ENCODE data around the gene KLC3. TPM values are rescaled to one million over a fixed set of nuclear protein-coding genes. Genes with fewer than 3 reads are reported as not detected.

Gene KLC3
- total RNA-seq, 1 donor from 2014 or later, result 8.9 TPM

DNA sequence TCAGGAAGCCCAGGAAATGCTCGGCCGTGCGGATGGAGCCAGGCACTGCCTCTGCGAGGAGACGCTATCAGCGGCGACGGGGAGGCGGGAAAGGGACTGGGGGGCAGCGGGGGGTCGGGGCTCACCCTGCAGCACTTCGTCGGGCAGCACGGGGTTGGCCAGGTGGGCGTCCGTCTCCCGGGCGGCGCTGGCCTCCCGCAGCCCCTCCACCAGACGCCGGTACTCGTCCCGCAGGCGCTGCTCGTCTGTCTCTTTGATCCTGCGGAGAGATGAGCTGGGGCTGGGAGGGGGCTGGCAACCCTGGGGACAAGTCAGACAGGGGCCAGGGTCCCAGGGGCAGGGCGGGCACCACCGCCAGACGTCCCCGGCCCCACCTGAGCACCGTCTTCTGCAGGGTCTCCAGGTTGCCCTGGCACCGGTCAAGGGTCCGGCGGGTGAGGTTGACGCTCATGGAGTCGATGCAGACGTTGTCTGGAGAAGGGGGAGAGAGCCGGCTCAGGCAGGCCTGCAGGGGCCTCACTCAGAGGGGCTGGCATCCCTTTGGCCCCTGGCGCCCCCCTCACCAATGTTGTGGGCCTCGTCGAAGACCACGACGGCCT is 23.4 kb downstream of the KLC3 start:
- no peak for DNase-seq (ENCODE audit: low read depth)
- Histone ChIP-seq H3K27me3 (ENCODE audit: control insufficient read depth, insufficient read depth, low read length) (no peaks in the 10 kb centered on the region), H3K4me3 (ENCODE audit: low read depth, low read length) (no peak overlapping the region), H3K36me3 (ENCODE audit: control insufficient read depth, insufficient read depth, low read length) (peaks cover 1% of the 10 kb centered on the region)
- TF ChIP-seq, protein P1, sequence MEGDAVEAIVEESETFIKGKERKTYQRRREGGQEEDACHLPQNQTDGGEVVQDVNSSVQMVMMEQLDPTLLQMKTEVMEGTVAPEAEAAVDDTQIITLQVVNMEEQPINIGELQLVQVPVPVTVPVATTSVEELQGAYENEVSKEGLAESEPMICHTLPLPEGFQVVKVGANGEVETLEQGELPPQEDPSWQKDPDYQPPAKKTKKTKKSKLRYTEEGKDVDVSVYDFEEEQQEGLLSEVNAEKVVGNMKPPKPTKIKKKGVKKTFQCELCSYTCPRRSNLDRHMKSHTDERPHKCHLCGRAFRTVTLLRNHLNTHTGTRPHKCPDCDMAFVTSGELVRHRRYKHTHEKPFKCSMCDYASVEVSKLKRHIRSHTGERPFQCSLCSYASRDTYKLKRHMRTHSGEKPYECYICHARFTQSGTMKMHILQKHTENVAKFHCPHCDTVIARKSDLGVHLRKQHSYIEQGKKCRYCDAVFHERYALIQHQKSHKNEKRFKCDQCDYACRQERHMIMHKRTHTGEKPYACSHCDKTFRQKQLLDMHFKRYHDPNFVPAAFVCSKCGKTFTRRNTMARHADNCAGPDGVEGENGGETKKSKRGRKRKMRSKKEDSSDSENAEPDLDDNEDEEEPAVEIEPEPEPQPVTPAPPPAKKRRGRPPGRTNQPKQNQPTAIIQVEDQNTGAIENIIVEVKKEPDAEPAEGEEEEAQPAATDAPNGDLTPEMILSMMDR (IDR thresholded peaks at IDR 0.05; ENCODE audit: insufficient read depth, low read length, poor library complexity, severe bottlenecking), result no peak

DNA sequence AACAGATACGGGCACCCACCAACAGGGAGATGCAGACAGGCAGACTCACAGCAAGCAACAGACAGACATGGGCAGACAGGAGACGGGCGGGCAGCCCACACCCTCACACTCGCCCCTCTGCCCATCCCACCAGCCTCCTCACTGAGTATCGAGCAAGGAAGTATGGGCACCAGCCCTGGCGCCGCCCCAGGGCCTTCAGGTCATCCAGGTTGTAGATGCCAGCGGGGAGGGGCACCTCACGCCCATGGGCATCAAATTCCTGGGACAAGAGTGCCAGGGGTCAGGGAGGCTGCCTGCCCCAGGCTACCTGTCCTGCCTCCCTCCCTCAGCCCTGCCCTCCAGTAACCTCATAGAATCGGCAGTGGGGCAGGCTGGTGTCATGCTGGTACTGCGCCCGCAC is 24.1 kb downstream of the KLC3 start:
- no peak overlapping the region for H3K4me3 ChIP-seq (ENCODE audit: low read depth, low read length)
- H3K27me3 ChIP-seq (ENCODE audit: control insufficient read depth, insufficient read depth, low read length), result no peaks in the 10 kb centered on the region
- H3K36me3 ChIP-seq (ENCODE audit: control insufficient read depth, insufficient read depth, low read length), result peaks cover 1% of the 10 kb centered on the region
- DNase-seq (ENCODE audit: low read depth), result no peak
- TF ChIP-seq, protein P1 (IDR thresholded peaks at IDR 0.05; ENCODE audit: insufficient read depth, low read length, poor library complexity, severe bottlenecking), result no peak

DNA sequence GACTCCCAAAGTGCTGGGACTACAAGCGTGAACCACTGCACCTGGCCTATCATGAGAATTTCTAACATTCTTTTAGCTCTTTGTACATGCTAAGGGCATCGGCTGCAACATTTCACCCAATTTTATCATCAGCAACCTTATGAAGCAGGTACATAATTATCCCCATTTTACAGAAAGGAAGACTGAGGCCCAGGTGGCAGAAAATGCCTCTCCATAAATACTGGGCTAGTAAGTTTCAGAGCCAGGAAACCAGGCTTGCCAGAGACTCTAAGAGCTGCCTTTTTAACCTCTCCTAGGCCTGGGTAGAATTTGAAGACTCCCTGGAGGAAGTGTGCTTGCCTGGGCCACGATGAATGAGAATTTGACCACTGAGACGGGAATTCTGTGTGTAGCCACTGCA is 27.6 kb downstream of the KLC3 start:
- H3K4me3 ChIP-seq (ENCODE audit: low read depth, low read length), result no peak overlapping the region
- DNase-seq (ENCODE audit: low read depth), result no peak

DNA sequence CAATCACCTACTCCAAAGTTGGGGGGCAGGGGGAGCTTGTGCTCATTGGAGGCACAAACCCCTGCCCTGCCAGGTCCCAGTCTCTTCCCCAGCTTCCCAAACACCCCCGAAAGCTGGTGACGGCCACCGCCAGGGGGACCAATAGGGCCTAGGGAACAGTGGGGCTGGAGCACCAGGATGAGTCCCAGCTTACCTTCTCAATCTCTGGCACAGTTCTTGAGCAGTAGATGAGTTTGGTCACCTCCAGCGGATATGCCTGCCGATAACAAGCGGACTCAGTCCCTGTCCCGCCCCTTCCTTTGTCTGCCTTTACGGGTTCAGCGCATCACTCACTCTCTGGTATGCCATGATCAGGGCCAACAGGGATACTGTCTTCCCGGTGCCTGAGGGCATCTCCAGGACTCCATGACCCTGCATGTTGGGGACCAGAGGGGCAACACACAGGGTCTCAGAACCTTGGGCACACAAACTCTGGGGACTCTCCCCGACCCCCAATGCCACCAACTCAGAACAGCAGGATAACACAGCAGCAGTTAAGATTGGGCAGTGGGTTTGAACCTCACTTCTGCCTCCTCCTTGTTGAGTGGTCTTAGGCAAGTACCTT is 28.3 kb downstream of the KLC3 start:
- TF ChIP-seq, protein P1 (IDR thresholded peaks at IDR 0.05; ENCODE audit: insufficient read depth, low read length, poor library complexity, severe bottlenecking), result no peak
- Histone ChIP-seq H3K27me3 (ENCODE audit: control insufficient read depth, insufficient read depth, low read length) (no peaks in the 10 kb centered on the region), H3K36me3 (ENCODE audit: control insufficient read depth, insufficient read depth, low read length) (peaks cover 1% of the 10 kb centered on the region), H3K4me3 (ENCODE audit: low read depth, low read length) (no peak overlapping the region)
- no peak for DNase-seq (ENCODE audit: low read depth)

More for the DNA sequence above, 27.6 kb downstream of the KLC3 start:
- H3K36me3 ChIP-seq (ENCODE audit: control insufficient read depth, insufficient read depth, low read length), result peaks cover 1% of the 10 kb centered on the region
- H3K27me3 ChIP-seq (ENCODE audit: control insufficient read depth, insufficient read depth, low read length), result no peaks in the 10 kb centered on the region
- TF ChIP-seq, protein P1 (IDR thresholded peaks at IDR 0.05; ENCODE audit: insufficient read depth, low read length, poor library complexity, severe bottlenecking), result no peak

DNA sequence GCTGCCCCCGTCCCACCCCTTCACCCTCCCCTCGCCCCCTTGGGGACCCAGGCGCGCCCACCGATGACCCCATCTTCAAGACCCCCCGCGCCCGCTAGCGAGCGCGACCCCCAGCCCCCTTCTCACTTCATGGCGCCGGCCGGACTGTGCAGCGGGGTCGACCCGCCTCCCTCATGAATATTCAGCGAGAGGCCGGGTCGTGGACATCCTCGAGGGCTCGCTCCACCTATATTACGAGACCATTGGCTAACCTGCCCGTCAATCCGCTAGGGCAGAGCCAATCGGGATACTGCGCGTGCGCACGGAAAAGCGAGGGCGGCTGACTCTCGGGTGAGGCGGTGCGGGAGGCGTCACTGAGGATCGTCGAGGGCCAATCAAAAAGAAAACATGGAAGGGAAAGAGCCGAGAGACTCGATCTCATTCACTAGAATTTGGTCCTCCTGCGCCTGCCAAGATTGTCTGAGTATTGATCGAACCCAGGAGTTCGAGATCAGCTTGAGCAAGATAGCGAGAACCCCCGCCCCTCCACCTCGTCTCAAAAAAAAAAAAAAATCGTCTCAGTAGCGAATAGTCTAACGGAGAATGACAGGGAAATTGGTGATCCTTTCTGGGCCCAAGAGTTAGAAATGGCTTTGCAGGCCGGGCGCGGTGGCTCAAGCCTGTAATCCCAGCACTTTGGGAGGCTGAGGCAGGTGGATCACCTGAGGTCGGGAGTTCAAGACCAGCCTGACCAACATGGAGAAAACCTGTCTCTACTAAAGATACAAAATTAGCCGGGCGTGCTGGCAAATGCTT is 30.1 kb downstream of the KLC3 start, which contains the start of gene ERCC2:
Gene ERCC2, minus strand, starts transcription at position 164 of the 795 bp plus-strand sequence. Its CDS starts 33 bp downstream, at position 131.
- no peaks in the 10 kb centered on the region for H3K36me3 ChIP-seq (ENCODE audit: control insufficient read depth, insufficient read depth, low read length)
- DNase-seq (ENCODE audit: low read depth), result peak; percentile 70
- no peaks in the 10 kb centered on the region for H3K27me3 ChIP-seq (ENCODE audit: control insufficient read depth, insufficient read depth, low read length)
- peak within 1 kb of the TSS; percentile 61 for H3K4me3 ChIP-seq (ENCODE audit: low read depth, low read length)
- TF ChIP-seq, protein P1 (IDR thresholded peaks at IDR 0.05; ENCODE audit: insufficient read depth, low read length, poor library complexity, severe bottlenecking), result no peak

Data from kidney epithelial cell (primary cell).